Panc1 (cell line): ENCODE measurements around the gene ASCC1.

ENCODE experiments used
- CTCF ChIP-seq: fragments of 450-650 bp; IDR thresholded peaks from 2 replicates; pipeline ENCODE4 v1.5.1; 2017; ENCODE audit warnings: mild to moderate bottlenecking
- POLR2AphosphoS5 ChIP-seq: IDR thresholded peaks from 2 replicates; pipeline ENCODE4 v1.6.1; 2012; ENCODE audit warnings: mild to moderate bottlenecking, low read depth, low read length, moderate library complexity
- SIN3A ChIP-seq: IDR thresholded peaks from 2 replicates; pipeline ENCODE4 v1.6.1; 2012; ENCODE audit warnings: low read depth, mild to moderate bottlenecking, low read length, moderate library complexity, borderline replicate concordance; ENCODE audit not compliant: insufficient read depth
- TCF7L2 ChIP-seq: IDR thresholded peaks from 2 replicates; pipeline ENCODE4 v1.6.1; 2011; ENCODE audit warnings: mild to moderate bottlenecking, low read depth, low read length, inconsistent platforms

- TF ChIP-seq CTCF (no peak), POLR2AphosphoS5 (0 out of 2 replicates have a peak, but pooled peaks have one; percentile 28), TCF7L2 (no peak), SIN3A (no peak)
Measured at GRCh38 chr10:72096115-72097000, 119.7 kb downstream of the ASCC1 start.
